Gastroesophageal sphincter (tissue), 4 donors: ENCODE results near the gene GPR137B. TPM values are rescaled to one million over a fixed set of nuclear protein-coding genes. Genes with fewer than 3 reads are reported as not detected.

ENCODE experiments used
- ATAC-seq: fragments of 150-250 bp; one replicate; pipeline ENCODE4 v1.9.1; 2016; ENCODE audit warnings: mild to moderate bottlenecking, moderate library complexity
- H3K27ac ChIP-seq, 4 donors: fragments of 200-600 bp; sonication (generic) in 3 of 4; 1 replicate in 3 of 4; 2 replicates in 1 of 4; pipeline ENCODE4 v1.5.1; 2016 to 2019
- H3K27me3 ChIP-seq: fragments of 200-600 bp; sonication (generic); one replicate; pipeline ENCODE4 v1.5.1; 2019
- H3K36me3 ChIP-seq, 2 donors: fragments of 200-600 bp; sonication (generic); one replicate each; pipeline ENCODE4 v1.5.1; 2019; ENCODE audit warnings: control low read depth in 1 of 2
- H3K4me1 ChIP-seq, 3 donors: fragments of 200-600 bp; sonication (generic); 1 replicate in 2 of 3; 2 replicates in 1 of 3; pipeline ENCODE4 v1.5.1; 2016 to 2019; ENCODE audit warnings: control low read depth in 2 of 3
- H3K4me3 ChIP-seq, 2 donors: fragments of 200-600 bp; sonication (generic); one replicate each; pipeline ENCODE4 v1.5.1; 2019; ENCODE audit warnings: mild to moderate bottlenecking in 1 of 2, moderate library complexity in 1 of 2
- H3K9me3 ChIP-seq, 3 donors: fragments of 200-600 bp; sonication (generic); one replicate each; pipeline ENCODE4 v1.5.1; 2017 to 2019; ENCODE audit warnings: control low read depth in 2 of 3
- CTCF ChIP-seq, 4 experiments: fragments of 200-600 bp in 2 of 4; fragments of 450-650 bp in 2 of 4; sonication (generic) in 1 of 4; IDR thresholded peaks; one replicate each; pipeline ENCODE4 v1.5.1; 2017 to 2019; ENCODE audit warnings: antibody characterized with exemption in 4 of 4, mild to moderate bottlenecking in 2 of 4, moderate library complexity in 2 of 4
- EP300 ChIP-seq: sonication (generic); formaldehyde crosslinking; IDR thresholded peaks from one replicate; pipeline ENCODE4 v1.6.1; 2017; ENCODE audit warnings: antibody characterized with exemption, mild to moderate bottlenecking
- POLR2A ChIP-seq, 2 donors: fragments of 450-650 bp; IDR thresholded peaks; one replicate each; pipeline ENCODE4 v1.6.1; 2017; ENCODE audit warnings: antibody characterized with exemption in 2 of 2, mild to moderate bottlenecking in 2 of 2, moderate library complexity in 1 of 2
- POLR2AphosphoS5 ChIP-seq: sonication (generic); formaldehyde crosslinking; IDR thresholded peaks from one replicate; pipeline ENCODE4 v1.6.1; 2017; ENCODE audit warnings: antibody characterized with exemption
- WGBS, 2 donors: methylation state at CpG; one replicate each; pipeline ENCODE4 v1.1.5; 2018; ENCODE audit warnings: low coverage in 1 of 2; 5-methylcytosine and 5-hydroxymethylcytosine counted together
- total RNA-seq, 4 donors: library from RNA; depleted of rRNA; stranded (reverse); fragments of >200 nt; gene quantifications; one replicate each; pipeline ENCODE4 v1.1.0, GENCODE V29; 2016

GPR137B gene
- total RNA-seq, 4 donors from 2014 or later = 11.4 to 17.7 (median 14.1) TPM

GRCh38 chr1:236211815-236212214 is 69.5 kb downstream of the GPR137B start:
- no peak for TF ChIP-seq CTCF (IDR thresholded peaks at IDR 0.05)
- H3K27ac ChIP-seq = no peak overlapping the region
- H3K9me3 ChIP-seq = no peaks in the 10 kb centered on the region
- H3K4me1 ChIP-seq = no peaks in the 10 kb centered on the region
- no peaks in the 10 kb centered on the region for H3K27me3 ChIP-seq
- H3K4me3 ChIP-seq = no peak overlapping the region
- ATAC-seq = no peak
- H3K36me3 ChIP-seq = peaks cover 0 to 37% of the 10 kb centered on the region in 2 donors
- WGBS, 2 donors = 93 to 100% methylated on average over 3 to 5 of the region's 5 CpGs

- H3K4me3 ChIP-seq = no peak overlapping the region
- no peak overlapping the region for H3K27ac ChIP-seq
- ATAC-seq = no peak
- no peaks in the 10 kb centered on the region for H3K9me3 ChIP-seq
- TF ChIP-seq POLR2A (IDR thresholded peaks at IDR 0.05) = no peak
- TF ChIP-seq EP300 = no peak
- 89 to 100% methylated on average over 3 of the region's 3 CpGs for whole genome bisulfite sequencing, 2 donors
- no peaks in the 10 kb centered on the region for H3K4me1 ChIP-seq
- H3K36me3 ChIP-seq = peaks cover 0 to 43% of the 10 kb centered on the region in 2 donors
- H3K27me3 ChIP-seq = no peaks in the 10 kb centered on the region
Observed at GRCh38 chr1:236213534-236213933, 71.2 kb downstream of the GPR137B start.

GRCh38 chr1:236214761-236215160 is 72.4 kb downstream of the GPR137B start:
- no peaks in the 10 kb centered on the region for H3K27me3 ChIP-seq

GRCh38 chr1:236220473-236220872 is 78.1 kb downstream of the GPR137B start:
- H3K9me3 ChIP-seq = no peaks in the 10 kb centered on the region
- no peak overlapping the region for H3K27ac ChIP-seq
- H3K36me3 ChIP-seq = peaks cover 0 to 62% of the 10 kb centered on the region in 2 donors
- no peaks in the 10 kb centered on the region for H3K4me1 ChIP-seq
- H3K27me3 ChIP-seq = no peaks in the 10 kb centered on the region
- no peak for ATAC-seq
- 86 to 100% methylated on average over 1 of the region's 1 CpG for WGBS, 2 donors
- TF ChIP-seq EP300 (no peak), POLR2A (IDR thresholded peaks at IDR 0.05) (no peak), POLR2AphosphoS5 (no peak)
- no peak overlapping the region for H3K4me3 ChIP-seq

More at GRCh38 chr1:236214761-236215160, 72.4 kb downstream of the GPR137B start:
- no peak overlapping the region for H3K4me3 ChIP-seq
- TF ChIP-seq POLR2AphosphoS5 (no peak), POLR2A (IDR thresholded peaks at IDR 0.05) (no peak), EP300 (no peak), CTCF (IDR thresholded peaks at IDR 0.05) (no peak)
- no peaks in the 10 kb centered on the region for H3K4me1 ChIP-seq
- WGBS, 2 donors = 80 to 100% methylated on average over 1 of the region's 1 CpG
- H3K27ac ChIP-seq = no peak overlapping the region
- peaks cover 0 to 43% of the 10 kb centered on the region in 2 donors for H3K36me3 ChIP-seq
- no peak for ATAC-seq
- H3K9me3 ChIP-seq = no peaks in the 10 kb centered on the region

GRCh38 chr1:236222632-236223031 is 80.3 kb downstream of the GPR137B start:
- WGBS, 2 donors = 100% methylated on average over 1 of the region's 1 CpG; no CpG with 5 or more reads in 1 of the 2 donors
- Histone ChIP-seq H3K27ac (no peak overlapping the region), H3K4me3 (no peak overlapping the region), H3K9me3 (no peaks in the 10 kb centered on the region), H3K36me3 (peaks cover 0 to 74% of the 10 kb centered on the region in 2 donors), H3K4me1 (no peaks in the 10 kb centered on the region), H3K27me3 (no peaks in the 10 kb centered on the region)
- TF ChIP-seq POLR2A (IDR thresholded peaks at IDR 0.05) (no peak), POLR2AphosphoS5 (no peak), EP300 (no peak), CTCF (IDR thresholded peaks at IDR 0.05) (no peak)
- no peak for ATAC-seq

- Histone ChIP-seq H3K27me3 (no peaks in the 10 kb centered on the region), H3K4me3 (no peak overlapping the region), H3K27ac (no peak overlapping the region), H3K36me3 (peaks cover 0 to 64% of the 10 kb centered on the region in 2 donors), H3K9me3 (no peaks in the 10 kb centered on the region), H3K4me1 (no peaks in the 10 kb centered on the region)
- TF ChIP-seq CTCF (IDR thresholded peaks at IDR 0.05) (no peak), POLR2AphosphoS5 (no peak)
- no peak for ATAC-seq
- WGBS, 2 donors = 92 to 95% methylated on average over 3 to 4 of the region's 4 CpGs
Observed at GRCh38 chr1:236228411-236228810, 86.1 kb downstream of the GPR137B start.
